SK-N-MC (cell line): Measurements from ENCODE around the gene SWT1.

Source experiments
- EZH2 ChIP-seq: fragments of 200-600 bp; sonication (generic); IDR thresholded peaks from one replicate; pipeline ENCODE4 v1.6.1; 2017; ENCODE audit warnings: antibody characterized with exemption
- FOXP2 ChIP-seq: optimal IDR thresholded peaks from 2 replicates; pipeline ENCODE3; 2011; ENCODE audit warnings: mild to moderate bottlenecking, moderate library complexity; ENCODE audit not compliant: insufficient read depth; ENCODE audit errors: extremely low read length, control extremely low read depth
- POLR2AphosphoS5 ChIP-seq: IDR thresholded peaks from 2 replicates; pipeline ENCODE4 v1.6.1; 2012; ENCODE audit warnings: mild to moderate bottlenecking, low read depth, low read length, borderline replicate concordance

DNA sequence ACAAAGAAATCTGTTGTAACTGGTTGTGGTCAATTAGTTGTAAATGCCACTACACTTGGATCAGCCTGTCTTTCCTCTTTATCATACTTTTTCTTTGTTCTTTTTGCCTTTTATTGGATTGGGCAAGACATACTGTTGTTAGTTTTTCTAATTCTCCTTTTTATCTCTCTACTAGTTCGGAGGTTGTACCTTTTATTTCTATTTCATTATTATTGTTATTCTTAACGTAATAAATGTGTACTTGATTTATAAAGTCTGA is 100.9 kb downstream of the SWT1 start:
- TF ChIP-seq POLR2AphosphoS5: no peak
- TF ChIP-seq EZH2: no peak
- TF ChIP-seq FOXP2: no peak
